Trophoblast cell (in vitro differentiated cells and primary cell): ENCODE data around the gene PDGFRA.

Experiments used
- DNase-seq, 2 donors: peaks; one replicate each; pipeline ENCODE4 v3.0.0-alpha.2; 2016
- H2AFZ ChIP-seq: 2 replicates; pipeline ENCODE4 v1.6.1; 2013; ENCODE audit warnings: low read length, moderate library complexity, mild to moderate bottlenecking; ENCODE audit not compliant: insufficient read depth, poor library complexity
- H2AK5ac ChIP-seq: 2 replicates; pipeline ENCODE4 v1.6.1; 2013; ENCODE audit warnings: mild to moderate bottlenecking, low read length
- H2BK120ac ChIP-seq: 2 replicates; pipeline ENCODE4 v1.6.1; 2013; ENCODE audit warnings: low read length, mild to moderate bottlenecking, moderate library complexity; ENCODE audit not compliant: insufficient read depth, poor library complexity
- H2BK12ac ChIP-seq: 2 replicates; pipeline ENCODE4 v1.6.1; 2013; ENCODE audit warnings: mild to moderate bottlenecking, low read length, moderate library complexity
- H2BK5ac ChIP-seq: 2 replicates; pipeline ENCODE4 v1.6.1; 2013; ENCODE audit warnings: low read length, low read depth, moderate library complexity, mild to moderate bottlenecking; ENCODE audit not compliant: poor library complexity
- H3K14ac ChIP-seq: 2 replicates; pipeline ENCODE4 v1.6.1; 2013; ENCODE audit warnings: mild to moderate bottlenecking, low read length
- H3K18ac ChIP-seq: 2 replicates; pipeline ENCODE4 v1.6.1; 2013; ENCODE audit warnings: mild to moderate bottlenecking, low read length
- H3K23ac ChIP-seq: 2 replicates; pipeline ENCODE4 v1.6.1; 2013; ENCODE audit warnings: low read length
- H3K27ac ChIP-seq: 2 replicates; pipeline ENCODE4 v1.5.1; 2013; ENCODE audit warnings: low read depth, mild to moderate bottlenecking, inconsistent platforms, low read length, moderate library complexity
- H3K27me3 ChIP-seq: 2 replicates; pipeline ENCODE4 v1.6.1; 2013; ENCODE audit warnings: inconsistent platforms, mild to moderate bottlenecking, low read length, moderate library complexity; ENCODE audit not compliant: insufficient read depth
- H3K36me3 ChIP-seq, 2 experiments: 1 replicate in 1 of 2; 2 replicates in 1 of 2; pipeline ENCODE4 v1.6.1; 2013; ENCODE audit warnings: low read length in 2 of 2, mild to moderate bottlenecking in 2 of 2, moderate library complexity in 1 of 2; ENCODE audit not compliant: insufficient read depth in 2 of 2, control insufficient read depth in 1 of 2
- H3K4ac ChIP-seq: 2 replicates; pipeline ENCODE4 v1.6.1; 2013; ENCODE audit warnings: low read depth, mild to moderate bottlenecking, low read length, moderate library complexity
- H3K4me1 ChIP-seq, 2 experiments: 1 replicate in 1 of 2; 2 replicates in 1 of 2; pipeline ENCODE4 v1.6.1; 2013; ENCODE audit warnings: low read length in 2 of 2, mild to moderate bottlenecking in 2 of 2, moderate library complexity in 1 of 2; ENCODE audit not compliant: insufficient read depth in 2 of 2, control insufficient read depth in 1 of 2
- H3K4me2 ChIP-seq: 2 replicates; pipeline ENCODE4 v1.6.1; 2013; ENCODE audit warnings: inconsistent platforms, mild to moderate bottlenecking, low read length, moderate library complexity
- H3K4me3 ChIP-seq: 2 replicates; pipeline ENCODE4 v1.5.1; 2013; ENCODE audit warnings: mild to moderate bottlenecking, low read depth, low read length, inconsistent platforms
- H3K79me1 ChIP-seq: one replicate; pipeline ENCODE4 v1.6.1; 2013; ENCODE audit warnings: low read length
- H3K79me2 ChIP-seq: 2 replicates; pipeline ENCODE4 v1.6.1; 2013; ENCODE audit warnings: low read length, mild to moderate bottlenecking; ENCODE audit not compliant: control insufficient read depth, insufficient read depth, poor library complexity
- H3K9ac ChIP-seq: 2 replicates; pipeline ENCODE4 v1.6.1; 2013; ENCODE audit warnings: mild to moderate bottlenecking, low read length
- H3K9me3 ChIP-seq: 2 replicates; pipeline ENCODE4 v1.6.1; 2013; ENCODE audit warnings: low read depth, mild to moderate bottlenecking, control low read depth, inconsistent platforms, low read length; ENCODE audit not compliant: insufficient read depth
- H4K12ac ChIP-seq: 2 replicates; pipeline ENCODE4 v1.6.1; 2013; ENCODE audit warnings: low read depth, mild to moderate bottlenecking, low read length, moderate library complexity
- H4K8ac ChIP-seq: 2 replicates; pipeline ENCODE4 v1.6.1; 2013; ENCODE audit warnings: low read depth, mild to moderate bottlenecking, low read length, moderate library complexity
- H4K91ac ChIP-seq: one replicate; pipeline ENCODE4 v1.6.1; 2013; ENCODE audit warnings: low read depth, mild to moderate bottlenecking, low read length, moderate library complexity
- WGBS: extraction: QIAGEN DNeasy Blood & Tissue Kit; methylation state at CpG from one replicate; pipeline ENCODE4 v1.1.7; 2013; ENCODE audit warnings: missing lambda C conversion rate; ENCODE audit not compliant: insufficient read length, insufficient coverage; ENCODE audit errors: extremely low coverage; 5-methylcytosine and 5-hydroxymethylcytosine counted together

Gene PDGFRA

GRCh38 chr4:54227256-54228055, 1.6 kb upstream of the PDGFRA start:
- Histone ChIP-seq H3K4ac (peak overlapping the region; percentile 55), H3K18ac (peak overlapping the region; percentile 95), H2AK5ac (peak overlapping the region; percentile 9), H3K4me1 (peaks cover 17 to 30% of the 10 kb centered on the region in 2 experiments), H3K23ac (no peak overlapping the region), H3K27me3 (peaks cover 17% of the 10 kb centered on the region), H4K8ac (peak overlapping the region; percentile 85), H3K9me3 (peaks cover 2% of the 10 kb centered on the region), H4K91ac (peak overlapping the region; percentile 66), H3K14ac (peak overlapping the region; percentile 85), H2BK120ac (peak overlapping the region; percentile 63), H2AFZ (peak overlapping the region; percentile 60), H3K4me2 (peak overlapping the region; percentile 96), H3K79me1 (peaks cover 37% of the 10 kb centered on the region), H2BK12ac (peak overlapping the region; percentile 91), H3K9ac (peak overlapping the region; percentile 20), H3K36me3 (no peaks in the 10 kb centered on the region), H3K27ac (peak overlapping the region; percentile 31), H4K12ac (peak overlapping the region; percentile 23), H3K79me2 (peaks cover 5% of the 10 kb centered on the region), H3K4me3 (peak overlapping the region; percentile 70), H2BK5ac (peak overlapping the region; percentile 83)
- no CpG with 5 or more reads among the region's 36 CpGs for WGBS
- peak in 1 of 2 donors; percentile 9 for DNase-seq

DNA sequence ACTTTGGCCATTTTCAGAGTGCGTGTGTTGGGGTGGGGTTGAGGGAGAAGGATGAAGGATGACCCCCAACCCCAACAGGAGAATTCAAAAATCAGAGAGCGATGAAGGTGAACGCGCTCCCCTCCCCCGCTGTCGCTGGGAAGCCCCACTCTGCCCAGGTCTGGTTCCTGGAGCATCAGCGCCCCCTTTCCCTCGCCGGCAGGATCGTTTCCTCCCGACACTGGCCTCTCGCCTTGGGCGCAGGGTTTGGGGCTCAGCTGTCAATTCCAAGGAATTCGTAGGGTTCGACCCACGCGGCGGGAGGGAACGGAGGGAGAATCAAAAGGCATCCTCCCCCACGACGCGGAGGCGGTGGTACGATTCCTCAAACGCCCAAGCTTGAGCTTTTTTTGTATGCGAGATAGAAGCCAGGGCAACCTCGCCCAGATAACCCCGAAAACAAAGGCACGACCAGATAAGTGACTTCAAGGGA, 1.0 kb upstream of the PDGFRA start:
- peak overlapping the region; percentile 6 for H3K27ac ChIP-seq
- peak overlapping the region; percentile 85 for H3K14ac ChIP-seq
- no peak overlapping the region for H3K9ac ChIP-seq
- peaks cover 17% of the 10 kb centered on the region for H3K27me3 ChIP-seq
- peak overlapping the region; percentile 82 for H2BK120ac ChIP-seq
- DNase-seq, result peak; percentile 12 to 60
- peak overlapping the region; percentile 70 for H4K8ac ChIP-seq
- peak overlapping the region; percentile 91 for H2BK12ac ChIP-seq
- no CpG with 5 or more reads among the region's 29 CpGs for WGBS
- peaks cover 2% of the 10 kb centered on the region for H3K9me3 ChIP-seq
- peak overlapping the region; percentile 79 for H2AFZ ChIP-seq
- peaks cover 6% of the 10 kb centered on the region for H3K79me2 ChIP-seq
- peak overlapping the region; percentile 33 for H2AK5ac ChIP-seq
- H4K91ac ChIP-seq, result peak overlapping the region; percentile 76
- H4K12ac ChIP-seq, result peak overlapping the region; percentile 23
- peak overlapping the region; percentile 70 for H3K4me3 ChIP-seq
- no peaks in the 10 kb centered on the region for H3K36me3 ChIP-seq
- peaks cover 39% of the 10 kb centered on the region for H3K79me1 ChIP-seq
- H3K4me2 ChIP-seq, result peak overlapping the region; percentile 96
- peak overlapping the region; percentile 95 for H3K18ac ChIP-seq
- H2BK5ac ChIP-seq, result peak overlapping the region; percentile 83
- H3K4ac ChIP-seq, result peak overlapping the region; percentile 55
- no peak overlapping the region for H3K23ac ChIP-seq
- peaks cover 17 to 30% of the 10 kb centered on the region in 2 experiments for H3K4me1 ChIP-seq

GRCh38 chr4:54228546-54228945, 547 bp upstream of the PDGFRA start:
- Histone ChIP-seq H3K4me1 (peaks cover 17 to 30% of the 10 kb centered on the region in 2 experiments), H3K27ac (no peak overlapping the region), H4K8ac (no peak overlapping the region), H2AK5ac (no peak overlapping the region), H3K14ac (no peak overlapping the region), H3K23ac (no peak overlapping the region), H3K18ac (no peak overlapping the region), H3K9me3 (peaks cover 2% of the 10 kb centered on the region), H3K79me2 (peaks cover 7% of the 10 kb centered on the region), H3K79me1 (peaks cover 43% of the 10 kb centered on the region), H3K27me3 (peaks cover 17% of the 10 kb centered on the region), H4K12ac (no peak overlapping the region), H3K36me3 (no peaks in the 10 kb centered on the region), H2BK12ac (peak overlapping the region; percentile 80), H2BK120ac (peak overlapping the region; percentile 82), H3K4ac (no peak overlapping the region), H3K4me2 (peak overlapping the region; percentile 96), H2BK5ac (no peak overlapping the region), H3K4me3 (no peak overlapping the region), H3K9ac (no peak overlapping the region), H2AFZ (no peak overlapping the region), H4K91ac (peak overlapping the region; percentile 76)
- DNase-seq, result no peak
- no CpG with 5 or more reads among the region's 8 CpGs for WGBS

DNA sequence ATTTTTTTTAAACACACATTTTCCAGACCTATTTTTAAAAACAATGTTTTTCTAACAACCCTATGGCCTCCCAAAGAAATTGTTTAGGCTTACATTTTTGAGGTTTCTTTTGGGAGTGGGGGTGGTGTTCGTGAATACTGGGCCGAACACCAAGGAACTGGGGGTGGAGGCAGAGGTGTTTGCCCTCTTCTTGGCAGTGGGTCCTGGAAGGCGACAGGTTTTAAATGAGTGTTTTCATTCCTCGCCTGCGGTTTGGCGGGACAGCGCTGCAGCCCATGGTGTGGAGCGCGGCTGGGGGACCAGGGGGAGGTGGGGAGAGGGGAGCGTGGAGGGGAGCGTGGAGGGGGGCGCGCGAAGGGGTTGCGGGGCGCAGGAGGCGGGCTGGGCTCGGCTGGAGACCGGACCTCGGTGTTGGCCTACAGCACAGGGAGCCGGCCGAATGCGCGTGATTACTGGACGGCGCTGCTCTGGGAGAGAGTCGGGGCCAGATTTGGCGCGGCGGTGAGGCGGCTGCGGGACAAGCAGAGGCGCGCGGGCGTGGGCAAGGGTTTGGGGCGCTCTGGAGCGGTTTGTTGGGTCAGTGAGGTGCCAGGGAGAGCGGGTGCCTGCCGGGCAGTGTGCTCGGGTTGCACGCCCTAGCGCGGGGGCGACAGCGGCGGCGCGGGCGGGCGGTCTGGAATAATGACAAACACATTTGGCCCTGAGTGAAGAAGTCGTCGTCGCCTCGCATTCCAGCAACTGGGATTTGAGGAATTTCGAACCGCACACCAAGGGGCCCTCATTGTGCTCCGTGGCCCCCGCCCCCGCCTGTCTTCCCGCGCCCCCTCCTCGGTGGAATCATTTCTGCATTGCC, 764 bp downstream of the PDGFRA start:
- Histone ChIP-seq H4K12ac (peak overlapping the region; percentile 12), H3K4ac (peak overlapping the region; percentile 29), H3K18ac (peak overlapping the region; percentile 67), H2BK12ac (no peak overlapping the region), H2AK5ac (no peak overlapping the region), H2AFZ (peak overlapping the region; percentile 50), H3K79me1 (peaks cover 47% of the 10 kb centered on the region), H3K4me1 (peaks cover 17 to 37% of the 10 kb centered on the region in 2 experiments), H4K8ac (peak overlapping the region; percentile 31), H3K79me2 (peaks cover 7% of the 10 kb centered on the region), H2BK120ac (no peak overlapping the region), H3K27me3 (peaks cover 17% of the 10 kb centered on the region), H3K27ac (no peak overlapping the region), H3K9ac (no peak overlapping the region), H3K23ac (no peak overlapping the region), H3K9me3 (peaks cover 2% of the 10 kb centered on the region), H3K36me3 (no peaks in the 10 kb centered on the region), H3K4me2 (peak overlapping the region; percentile 96), H2BK5ac (no peak overlapping the region), H3K4me3 (peak overlapping the region; percentile 75), H3K14ac (peak overlapping the region; percentile 49), H4K91ac (peak overlapping the region; percentile 55)
- WGBS, result no CpG with 5 or more reads among the region's 63 CpGs
- no peak for DNase-seq
